Sigmoid colon (tissue), 7 donors: ENCODE results near the gene CLEC20A. TPM values are rescaled to one million over a fixed set of nuclear protein-coding genes. Genes with fewer than 3 reads are reported as not detected.

Experiments used
- DNase-seq: peaks from one replicate; pipeline ENCODE4 v3.0.0-alpha.2; 2019
- H3K27ac ChIP-seq, 4 donors: fragments of 200-600 bp; sonication (generic); one replicate each; pipeline ENCODE4 v1.5.1; 2016 to 2019; ENCODE audit warnings: mild to moderate bottlenecking in 1 of 4
- H3K27me3 ChIP-seq, 3 donors: fragments of 200-600 bp; sonication (generic); one replicate each; pipeline ENCODE4 v1.5.1; 2019; ENCODE audit warnings: mild to moderate bottlenecking in 1 of 3
- H3K36me3 ChIP-seq, 4 donors: fragments of 200-600 bp; sonication (generic); one replicate each; pipeline ENCODE4 v1.5.1; 2016 to 2019
- H3K4me1 ChIP-seq, 4 donors: fragments of 200-600 bp; sonication (generic); one replicate each; pipeline ENCODE4 v1.5.1; 2017 to 2019
- H3K4me3 ChIP-seq, 4 donors: fragments of 200-600 bp; sonication (generic); one replicate each; pipeline ENCODE4 v1.5.1; 2017 to 2019; ENCODE audit warnings: mild to moderate bottlenecking in 2 of 4, moderate library complexity in 1 of 4
- H3K9me3 ChIP-seq, 4 donors: fragments of 200-600 bp in 3 of 4; sonication (generic) in 3 of 4; one replicate each; pipeline versions ENCODE4 v1.5.1 to v1.6.1; 2013 to 2019
- EP300 ChIP-seq, 4 donors: sonication (generic); formaldehyde crosslinking; IDR thresholded peaks; one replicate each; pipeline ENCODE4 v1.6.1; 2017; ENCODE audit warnings: antibody characterized with exemption in 4 of 4
- POLR2A ChIP-seq, 2 donors: fragments of 450-650 bp; IDR thresholded peaks; one replicate each; pipeline ENCODE4 v1.6.1; 2016; ENCODE audit warnings: antibody characterized with exemption in 2 of 2, mild to moderate bottlenecking in 2 of 2, moderate library complexity in 2 of 2
- POLR2AphosphoS5 ChIP-seq, 4 donors: sonication (generic); formaldehyde crosslinking; IDR thresholded peaks; one replicate each; pipeline ENCODE4 v1.6.1; 2017; ENCODE audit warnings: antibody characterized with exemption in 4 of 4
- WGBS, 2 donors: extraction: QIAGEN DNeasy Blood & Tissue Kit; methylation state at CpG; one replicate each; pipeline ENCODE4 v1.1.7; 2013; 5-methylcytosine and 5-hydroxymethylcytosine counted together
- intact Hi-C: fragments of 100-400 bp; cut with DNase I; formaldehyde crosslinking; loops from one replicate; pipeline ENCODE4 v1.15.1; 2023
- polyA plus RNA-seq, 3 donors: library from polyadenylated mRNA; stranded (reverse); fragments of 200-250 nt; gene quantifications; one replicate each; pipeline ENCODE4 v1.2.3, GENCODE V29; 2013
- total RNA-seq, 4 donors: library from RNA; depleted of rRNA; stranded (reverse); fragments of >200 nt; gene quantifications; one replicate each; pipeline ENCODE4 v1.1.0, GENCODE V29; 2016
- TF ChIP-seq, protein P1 (sequence below), 4 experiments: fragments of 450-650 bp in 3 of 4; fragments of 200-600 bp in 1 of 4; IDR thresholded peaks; one replicate each; pipeline ENCODE4 v1.5.1; 2016 to 2019; ENCODE audit warnings: antibody characterized with exemption in 4 of 4, mild to moderate bottlenecking in 3 of 4, moderate library complexity in 2 of 4
- donor health status: healthy with polysubstance abuse.
- donor health status: Bipolar disorder and iron deficiency.
- donor health status: healthy.

The CLEC20A gene
- total and polyA plus RNA-seq, 7 donors = 1.3 TPM; not detected in 6

DNA sequence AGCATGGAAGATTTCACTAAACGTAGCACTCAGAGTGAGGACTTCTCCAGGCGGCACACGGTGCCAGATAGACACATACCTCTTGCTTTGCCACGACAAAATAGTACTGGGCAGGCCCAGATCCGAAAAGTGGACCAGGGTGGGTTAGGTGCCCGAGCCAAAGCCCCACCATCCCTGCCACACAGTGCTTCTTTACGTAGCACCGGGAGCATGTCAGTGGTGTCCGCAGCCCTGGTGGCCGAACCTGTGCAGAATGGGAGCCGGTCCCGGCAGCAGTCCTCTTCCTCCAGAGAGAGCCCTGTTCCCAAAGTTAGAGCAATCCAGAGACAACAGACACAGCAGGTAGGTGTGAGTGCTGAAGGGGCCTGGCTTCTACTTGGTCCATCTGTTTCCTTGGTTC is 38.6 kb downstream of the CLEC20A start:
- Histone ChIP-seq H3K36me3 (peaks cover 0 to 33% (median 5%) of the 10 kb centered on the region in 4 donors), H3K27ac (no peak overlapping the region), H3K4me3 (no peak overlapping the region), H3K27me3 (no peaks in the 10 kb centered on the region), H3K9me3 (no peaks in the 10 kb centered on the region), H3K4me1 (no peaks in the 10 kb centered on the region)
- DNase-seq = no peak
- intact Hi-C loops = no loop called here
- WGBS, 2 donors = 96 to 97% methylated on average over 12 of the region's 12 CpGs
- TF ChIP-seq POLR2AphosphoS5 (IDR thresholded peaks at IDR 0.05) (no peak), POLR2A (IDR thresholded peaks at IDR 0.05) (no peak)
- TF ChIP-seq, protein P1, sequence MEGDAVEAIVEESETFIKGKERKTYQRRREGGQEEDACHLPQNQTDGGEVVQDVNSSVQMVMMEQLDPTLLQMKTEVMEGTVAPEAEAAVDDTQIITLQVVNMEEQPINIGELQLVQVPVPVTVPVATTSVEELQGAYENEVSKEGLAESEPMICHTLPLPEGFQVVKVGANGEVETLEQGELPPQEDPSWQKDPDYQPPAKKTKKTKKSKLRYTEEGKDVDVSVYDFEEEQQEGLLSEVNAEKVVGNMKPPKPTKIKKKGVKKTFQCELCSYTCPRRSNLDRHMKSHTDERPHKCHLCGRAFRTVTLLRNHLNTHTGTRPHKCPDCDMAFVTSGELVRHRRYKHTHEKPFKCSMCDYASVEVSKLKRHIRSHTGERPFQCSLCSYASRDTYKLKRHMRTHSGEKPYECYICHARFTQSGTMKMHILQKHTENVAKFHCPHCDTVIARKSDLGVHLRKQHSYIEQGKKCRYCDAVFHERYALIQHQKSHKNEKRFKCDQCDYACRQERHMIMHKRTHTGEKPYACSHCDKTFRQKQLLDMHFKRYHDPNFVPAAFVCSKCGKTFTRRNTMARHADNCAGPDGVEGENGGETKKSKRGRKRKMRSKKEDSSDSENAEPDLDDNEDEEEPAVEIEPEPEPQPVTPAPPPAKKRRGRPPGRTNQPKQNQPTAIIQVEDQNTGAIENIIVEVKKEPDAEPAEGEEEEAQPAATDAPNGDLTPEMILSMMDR (IDR thresholded peaks at IDR 0.05) = no peak

DNA sequence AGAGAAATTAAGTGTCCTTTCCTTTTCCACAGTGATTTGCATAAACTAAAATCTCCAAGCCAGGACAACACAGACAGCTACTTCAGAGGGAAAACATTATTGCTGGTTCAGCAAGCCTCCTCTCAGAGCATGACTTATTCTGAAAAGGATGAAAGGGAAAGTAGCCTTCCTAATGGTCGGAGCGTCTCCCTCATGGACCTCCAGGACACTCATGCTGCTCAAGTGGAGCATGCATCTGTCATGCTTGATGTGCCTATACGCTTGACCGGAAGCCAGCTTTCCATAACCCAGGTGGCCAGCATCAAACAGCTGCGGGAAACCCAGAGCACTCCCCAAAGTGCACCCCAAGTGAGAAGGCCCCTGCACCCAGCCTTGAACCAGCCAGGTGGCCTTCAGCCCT is 39.1 kb downstream of the CLEC20A start:
- Histone ChIP-seq H3K4me1 (no peaks in the 10 kb centered on the region), H3K36me3 (peaks cover 0 to 34% (median 5%) of the 10 kb centered on the region in 4 donors), H3K9me3 (no peaks in the 10 kb centered on the region), H3K27ac (no peak overlapping the region), H3K27me3 (no peaks in the 10 kb centered on the region), H3K4me3 (no peak overlapping the region)
- no peak for DNase-seq
- 95 to 96% methylated on average over 5 of the region's 5 CpGs for WGBS, 2 donors
- intact Hi-C loops = no loop called here
- TF ChIP-seq, protein P1 (IDR thresholded peaks at IDR 0.05) = no peak
- TF ChIP-seq POLR2A (IDR thresholded peaks at IDR 0.05) (no peak), EP300 (IDR thresholded peaks at IDR 0.05) (no peak), POLR2AphosphoS5 (IDR thresholded peaks at IDR 0.05) (no peak)

DNA sequence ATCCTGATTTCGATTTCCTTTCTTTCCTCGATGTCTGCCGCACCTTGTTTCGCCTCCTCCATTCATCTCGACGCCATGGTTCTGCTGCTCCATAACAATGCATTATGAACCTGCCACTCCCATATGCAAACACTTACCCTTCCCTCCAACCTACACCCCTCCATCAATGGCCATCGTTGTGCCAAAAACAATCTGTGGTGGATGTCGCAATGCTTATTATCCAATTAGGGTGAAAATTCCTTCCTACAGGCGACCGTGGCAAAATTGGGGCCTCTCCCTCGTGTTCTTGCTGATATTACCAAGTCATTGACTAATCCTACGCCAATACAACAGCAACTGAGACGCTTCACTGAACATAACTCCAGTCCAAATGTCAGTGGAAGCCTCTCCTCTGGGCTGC is 40.3 kb downstream of the CLEC20A start:
- Histone ChIP-seq H3K27me3 (no peaks in the 10 kb centered on the region), H3K9me3 (no peaks in the 10 kb centered on the region), H3K27ac (no peak overlapping the region), H3K4me1 (no peaks in the 10 kb centered on the region), H3K4me3 (no peak overlapping the region), H3K36me3 (peaks cover 0 to 43% (median 5%) of the 10 kb centered on the region in 4 donors)
- 90 to 94% methylated on average over 13 of the region's 13 CpGs for WGBS, 2 donors
- TF ChIP-seq, protein P1 (IDR thresholded peaks at IDR 0.05) = no peak
- TF ChIP-seq POLR2A (IDR thresholded peaks at IDR 0.05) = no peak
- TF ChIP-seq EP300 (IDR thresholded peaks at IDR 0.05) = no peak
- no peak for TF ChIP-seq POLR2AphosphoS5 (IDR thresholded peaks at IDR 0.05)
- DNase-seq = no peak
- intact Hi-C loops = no loop called here

DNA sequence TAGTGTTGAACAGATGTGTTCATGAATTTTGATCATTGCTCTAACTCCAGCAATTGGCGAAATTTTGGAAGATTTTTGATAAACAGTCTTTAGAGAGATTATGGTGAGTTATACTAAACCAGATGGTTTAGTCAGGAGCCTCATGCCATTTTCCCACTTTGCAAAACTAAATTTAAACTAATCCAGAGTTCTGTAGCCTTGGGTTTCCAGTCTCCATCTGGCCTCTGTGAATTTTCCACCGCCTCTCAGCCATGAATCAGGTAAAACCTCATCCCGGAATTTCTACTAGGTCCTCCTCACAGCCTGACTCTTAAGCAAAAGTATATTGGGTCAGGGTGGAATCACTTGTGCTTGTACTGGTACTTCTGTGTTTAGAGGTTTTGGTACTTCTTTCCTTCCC is 44.8 kb downstream of the CLEC20A start:
- DNase-seq = no peak
- Histone ChIP-seq H3K27ac (no peak overlapping the region), H3K4me3 (no peak overlapping the region), H3K4me1 (no peaks in the 10 kb centered on the region), H3K27me3 (no peaks in the 10 kb centered on the region), H3K9me3 (no peaks in the 10 kb centered on the region), H3K36me3 (peaks cover 0 to 24% (median 1%) of the 10 kb centered on the region in 4 donors)
- 86 to 95% methylated on average over 3 of the region's 3 CpGs for WGBS, 2 donors
- TF ChIP-seq, protein P1 (IDR thresholded peaks at IDR 0.05) = no peak
- TF ChIP-seq POLR2AphosphoS5 (IDR thresholded peaks at IDR 0.05) = no peak
- no peak for TF ChIP-seq POLR2A (IDR thresholded peaks at IDR 0.05)
- TF ChIP-seq EP300 (IDR thresholded peaks at IDR 0.05) = no peak
- intact Hi-C loops = no loop called here

DNA sequence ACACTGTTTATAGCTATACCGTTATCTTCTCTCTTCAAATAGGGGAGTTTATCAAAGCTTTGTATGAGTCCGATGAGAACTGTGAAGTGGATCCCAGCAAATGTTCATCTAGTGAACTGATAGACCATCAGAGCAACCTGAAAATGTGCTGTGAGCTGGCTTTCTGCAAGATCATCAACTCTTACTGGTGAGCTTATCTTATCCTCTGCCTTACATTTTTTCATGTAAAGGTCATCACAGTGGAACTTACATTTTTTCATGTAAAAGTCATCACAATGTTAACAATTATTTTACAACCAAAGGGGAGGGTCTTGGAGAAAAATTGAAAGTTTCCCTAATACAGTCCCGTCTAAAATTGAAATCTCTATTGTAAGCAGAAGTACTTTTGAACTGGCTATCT is 45.2 kb downstream of the CLEC20A start:
- Histone ChIP-seq H3K36me3 (peaks cover 0 to 24% (median under 1%) of the 10 kb centered on the region in 4 donors), H3K27me3 (no peaks in the 10 kb centered on the region), H3K9me3 (no peaks in the 10 kb centered on the region), H3K4me3 (no peak overlapping the region), H3K27ac (no peak overlapping the region), H3K4me1 (no peaks in the 10 kb centered on the region)
- intact Hi-C loops = no loop called here
- no peak for DNase-seq
- 83 to 86% methylated on average over 3 of the region's 3 CpGs for WGBS, 2 donors
- TF ChIP-seq, protein P1 (IDR thresholded peaks at IDR 0.05) = no peak
- no peak for TF ChIP-seq POLR2AphosphoS5 (IDR thresholded peaks at IDR 0.05)
